Erythroblast (primary cell): Measurements from ENCODE around the gene MOB3B.

Experiments
- GATA1 ChIP-seq: IDR thresholded peaks from 2 replicates; pipeline ENCODE4 v1.6.1; 2011; ENCODE audit warnings: low read depth, mild to moderate bottlenecking, control low read depth, low read length, moderate library complexity
- POLR2A ChIP-seq: IDR thresholded peaks from 2 replicates; pipeline ENCODE4 v1.6.1; 2011; ENCODE audit warnings: mild to moderate bottlenecking, low read length

GRCh38 chr9:27351438-27351837 is 178.2 kb downstream of the MOB3B start:
- no peak for TF ChIP-seq POLR2A
- TF ChIP-seq GATA1, result no peak
